ENCODE data around the gene GLRA2. TPM values are rescaled to one million over a fixed set of nuclear protein-coding genes. Genes with fewer than 3 reads are reported as not detected.
"Not testable (repeated sequence)": the region's sequence is repeated elsewhere in the genome, so short reads cannot be mapped to it uniquely, and the experiment has no call there.

Gene GLRA2
- total and polyA plus RNA-seq, 5 experiments from 2014 or later: not detected

- H3K9me3 Mint-ChIP-seq, POLR2A ChIA-PET, H3K4me3 Mint-ChIP-seq, ATAC-seq, H3K27me3 Mint-ChIP-seq, H3K27ac Mint-ChIP-seq, H3K36me3 Mint-ChIP-seq, H3K4me1 Mint-ChIP-seq, DNase-seq: not testable (repeated sequence)
Measured at GRCh38 chrX:14612450-14612849, 83.1 kb downstream of the GLRA2 start.

- Mint-ChIP-seq H3K27ac (no peak overlapping the region), H3K27me3 (peaks cover 0 to 7% (median 0%) of the 10 kb centered on the region in 5 donors), H3K4me3 (no peak overlapping the region), H3K36me3 (no peaks in the 10 kb centered on the region), H3K9me3 (peaks cover 0 to 21% (median 0%) of the 10 kb centered on the region in 9 donors), H3K4me1 (no peaks in the 10 kb centered on the region)
- ATAC-seq: no peak
- POLR2A ChIA-PET: no interaction called here
- DNase-seq: no peak
Measured at GRCh38 chrX:14616301-14616700, 87.0 kb downstream of the GLRA2 start.

GRCh38 chrX:14616836-14617235 lies 87.5 kb downstream of the GLRA2 start:
- H3K27me3 Mint-ChIP-seq: peaks cover 0 to 7% (median 0%) of the 10 kb centered on the region in 5 donors
- H3K27ac Mint-ChIP-seq: no peak overlapping the region
- H3K36me3 Mint-ChIP-seq: no peaks in the 10 kb centered on the region
- POLR2A ChIA-PET: no interaction called here
- H3K4me3 Mint-ChIP-seq: no peak overlapping the region
- no peaks in the 10 kb centered on the region for H3K4me1 Mint-ChIP-seq
- no peak for DNase-seq
- peaks cover 0 to 19% (median 0%) of the 10 kb centered on the region in 9 donors for H3K9me3 Mint-ChIP-seq
- no peak for ATAC-seq

GRCh38 chrX:14618177-14618965 lies 89.0 kb downstream of the GLRA2 start:
- DNase-seq: no peak
- Mint-ChIP-seq H3K9me3 (peaks cover 0 to 22% (median 0%) of the 10 kb centered on the region in 9 donors), H3K36me3 (no peaks in the 10 kb centered on the region), H3K27me3 (peaks cover 0 to 7% (median 0%) of the 10 kb centered on the region in 5 donors), H3K4me1 (no peaks in the 10 kb centered on the region), H3K27ac (no peak overlapping the region), H3K4me3 (no peak overlapping the region)
- POLR2A ChIA-PET: no interaction called here
- no peak for ATAC-seq

- Mint-ChIP-seq H3K27ac (no peak overlapping the region), H3K9me3 (peaks cover 0 to 4% (median 2%) of the 10 kb centered on the region in 9 donors), H3K4me3 (no peak overlapping the region), H3K4me1 (no peaks in the 10 kb centered on the region), H3K27me3 (peaks cover 0 to 8% (median 0%) of the 10 kb centered on the region in 5 donors), H3K36me3 (no peaks in the 10 kb centered on the region)
- ATAC-seq (no peak), DNase-seq (no peak)
- POLR2A ChIA-PET: no interaction called here
Measured at GRCh38 chrX:14630733-14631132, 101.4 kb downstream of the GLRA2 start.

- DNase-seq (no peak), ATAC-seq (no peak)
- H3K4me1 Mint-ChIP-seq: no peaks in the 10 kb centered on the region
- H3K27me3 Mint-ChIP-seq: peaks cover 0 to 2% (median 0%) of the 10 kb centered on the region in 5 donors
- no peak overlapping the region for H3K27ac Mint-ChIP-seq
- peaks cover 0 to 2% (median 0%) of the 10 kb centered on the region in 9 donors for H3K9me3 Mint-ChIP-seq
- no peak overlapping the region for H3K4me3 Mint-ChIP-seq
- H3K36me3 Mint-ChIP-seq: no peaks in the 10 kb centered on the region
- POLR2A ChIA-PET: no interaction called here
Measured at GRCh38 chrX:14641681-14642655, 112.6 kb downstream of the GLRA2 start.

GRCh38 chrX:14660970-14661369 lies 131.6 kb downstream of the GLRA2 start:
- Mint-ChIP-seq H3K36me3 (no peaks in the 10 kb centered on the region), H3K27me3 (peaks cover 0 to 12% (median 3%) of the 10 kb centered on the region in 5 donors), H3K4me1 (no peaks in the 10 kb centered on the region), H3K4me3 (no peak overlapping the region), H3K9me3 (peaks cover 0 to 3% (median 0%) of the 10 kb centered on the region in 9 donors), H3K27ac (no peak overlapping the region)
- DNase-seq (no peak), ATAC-seq (no peak)
- POLR2A ChIA-PET: no interaction called here

GRCh38 chrX:14670819-14671218 lies 141.5 kb downstream of the GLRA2 start:
- no peaks in the 10 kb centered on the region for H3K36me3 Mint-ChIP-seq
- peaks cover 0 to 4% (median 0%) of the 10 kb centered on the region in 5 donors for H3K27me3 Mint-ChIP-seq
- no peak for DNase-seq
- no peak overlapping the region for H3K27ac Mint-ChIP-seq
- no peak for ATAC-seq
- POLR2A ChIA-PET: no interaction called here
- peaks cover 0 to 17% (median 4%) of the 10 kb centered on the region in 4 donors for H3K4me1 Mint-ChIP-seq
- peaks cover 0 to 3% (median 0%) of the 10 kb centered on the region in 9 donors for H3K9me3 Mint-ChIP-seq
- no peak overlapping the region for H3K4me3 Mint-ChIP-seq

- H3K27me3 Mint-ChIP-seq: peaks cover 0 to 4% (median 0%) of the 10 kb centered on the region in 5 donors
- no peaks in the 10 kb centered on the region for H3K36me3 Mint-ChIP-seq
- no peak overlapping the region for H3K4me3 Mint-ChIP-seq
- POLR2A ChIA-PET: no interaction called here
- ATAC-seq: no peak
- H3K9me3 Mint-ChIP-seq: peaks cover 0 to 3% (median 0%) of the 10 kb centered on the region in 9 donors
- H3K4me1 Mint-ChIP-seq: peaks cover 0 to 17% (median 4%) of the 10 kb centered on the region in 4 donors
- no peak overlapping the region for H3K27ac Mint-ChIP-seq
- DNase-seq: no peak
Measured at GRCh38 chrX:14672611-14673172, 143.4 kb downstream of the GLRA2 start.

GRCh38 chrX:14673236-14673635 lies 143.9 kb downstream of the GLRA2 start:
- H3K36me3 Mint-ChIP-seq: no peaks in the 10 kb centered on the region
- H3K4me3 Mint-ChIP-seq: no peak overlapping the region
- POLR2A ChIA-PET: no interaction called here
- DNase-seq (no peak), ATAC-seq (no peak)
- peaks cover 0 to 17% (median 4%) of the 10 kb centered on the region in 4 donors for H3K4me1 Mint-ChIP-seq
- H3K27ac Mint-ChIP-seq: no peak overlapping the region
- peaks cover 0 to 4% (median 0%) of the 10 kb centered on the region in 5 donors for H3K27me3 Mint-ChIP-seq
- H3K9me3 Mint-ChIP-seq: peaks cover 0 to 3% (median 0%) of the 10 kb centered on the region in 9 donors

- Mint-ChIP-seq H3K36me3 (no peaks in the 10 kb centered on the region), H3K27ac (no peak overlapping the region), H3K27me3 (peaks cover 0 to 4% (median 0%) of the 10 kb centered on the region in 5 donors), H3K4me1 (peaks cover 0 to 17% (median 4%) of the 10 kb centered on the region in 4 donors), H3K4me3 (no peak overlapping the region), H3K9me3 (peaks cover 0 to 3% (median 0%) of the 10 kb centered on the region in 9 donors)
- POLR2A ChIA-PET: no interaction called here
- ATAC-seq (no peak), DNase-seq (no peak)
Measured at GRCh38 chrX:14673764-14674163, 144.4 kb downstream of the GLRA2 start.

GRCh38 chrX:14675500-14675899 lies 146.2 kb downstream of the GLRA2 start:
- DNase-seq (no peak), ATAC-seq (no peak)
- Mint-ChIP-seq H3K27me3 (peaks cover 0 to 4% (median 0%) of the 10 kb centered on the region in 5 donors), H3K36me3 (no peaks in the 10 kb centered on the region), H3K27ac (no peak overlapping the region), H3K4me1 (peaks cover 0 to 13% (median 4%) of the 10 kb centered on the region in 4 donors), H3K9me3 (peaks cover 0 to 3% (median 0%) of the 10 kb centered on the region in 9 donors), H3K4me3 (no peak overlapping the region)
- POLR2A ChIA-PET: no interaction called here
